Tibial nerve (tissue), 4 donors: ENCODE measurements around the gene HSPG2. TPM values are rescaled to one million over a fixed set of nuclear protein-coding genes. Genes with fewer than 3 reads are reported as not detected.

ENCODE experiments used
- DNase-seq, 2 donors: peaks; one replicate each; pipeline ENCODE4 v3.0.0-alpha.2; 2019; ENCODE audit warnings: low spot score in 2 of 2
- H3K27ac ChIP-seq, 4 donors: fragments of 200-600 bp; sonication (generic) in 3 of 4; one replicate each; pipeline ENCODE4 v1.5.1; 2017 to 2019; ENCODE audit warnings: mild to moderate bottlenecking in 1 of 4
- H3K27me3 ChIP-seq, 2 donors: fragments of 200-600 bp; sonication (generic) in 1 of 2; one replicate each; pipeline versions ENCODE4 v1.5.1 to v1.6.0; 2017 to 2019
- H3K36me3 ChIP-seq, 3 donors: fragments of 200-600 bp; sonication (generic); one replicate each; pipeline ENCODE4 v1.5.1; 2018 to 2019
- H3K4me1 ChIP-seq, 4 donors: fragments of 200-600 bp; sonication (generic) in 3 of 4; one replicate each; pipeline ENCODE4 v1.5.1; 2017 to 2019
- H3K4me3 ChIP-seq, 4 donors: fragments of 200-600 bp; sonication (generic) in 3 of 4; one replicate each; pipeline ENCODE4 v1.5.1; 2017 to 2019; ENCODE audit warnings: mild to moderate bottlenecking in 1 of 4, moderate library complexity in 1 of 4
- H3K9me3 ChIP-seq, 4 donors: fragments of 200-600 bp; sonication (generic) in 3 of 4; one replicate each; pipeline ENCODE4 v1.5.1; 2017 to 2019
- EP300 ChIP-seq, 2 donors: sonication (generic); formaldehyde crosslinking; IDR thresholded peaks; one replicate each; pipeline ENCODE4 v1.6.1; 2017; ENCODE audit warnings: antibody characterized with exemption in 2 of 2, mild to moderate bottlenecking in 1 of 2
- POLR2A ChIP-seq, 2 donors: fragments of 450-650 bp; IDR thresholded peaks; one replicate each; pipeline ENCODE4 v1.6.1; 2017; ENCODE audit warnings: antibody characterized with exemption in 2 of 2, mild to moderate bottlenecking in 2 of 2, moderate library complexity in 2 of 2
- WGBS, 2 donors: methylation state at CpG; one replicate each; pipeline ENCODE4 v1.1.5; 2018; 5-methylcytosine and 5-hydroxymethylcytosine counted together
- total RNA-seq, 4 donors: library from RNA; depleted of rRNA; stranded (reverse); fragments of >200 nt; gene quantifications; one replicate each; pipeline ENCODE4 v1.1.0, GENCODE V29; 2016
- TF ChIP-seq, protein P1 (sequence below), 5 experiments: fragments of 200-600 bp in 3 of 5; fragments of 450-650 bp in 2 of 5; sonication (generic) in 3 of 5; IDR thresholded peaks; one replicate each; pipeline ENCODE4 v1.5.1; 2016 to 2019; ENCODE audit warnings: antibody characterized with exemption in 5 of 5, mild to moderate bottlenecking in 3 of 5, moderate library complexity in 2 of 5

HSPG2 gene
- total RNA-seq, 4 donors from 2014 or later: 292 to 486 (median 404) TPM

DNA sequence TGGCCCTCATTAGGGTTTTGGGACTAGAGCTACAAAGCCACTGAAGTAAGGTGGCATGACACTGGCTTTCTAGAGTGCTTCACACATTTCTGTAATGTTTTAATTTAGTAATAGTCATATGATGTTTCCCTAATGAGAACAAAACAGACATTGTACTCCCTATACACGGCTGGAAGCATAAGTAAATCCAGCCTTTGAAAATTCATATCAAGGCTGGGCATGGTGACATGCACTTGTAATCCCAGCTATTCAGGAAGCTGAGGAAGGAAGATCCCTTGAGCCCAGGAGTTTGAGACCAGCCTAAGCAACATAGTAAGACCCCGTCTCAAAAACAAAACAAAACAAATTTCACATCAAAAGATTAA lies 161.6 kb downstream of the HSPG2 start:
- Histone ChIP-seq H3K36me3 (no peaks in the 10 kb centered on the region), H3K27me3 (no peaks in the 10 kb centered on the region), H3K9me3 (no peaks in the 10 kb centered on the region), H3K4me1 (peaks cover 0 to 41% (median 11%) of the 10 kb centered on the region in 4 donors), H3K4me3 (no peak overlapping the region), H3K27ac (peak overlapping the region in 2 of 4 donors; percentile 52 to 55)
- 22 to 29% methylated on average over 2 of the region's 2 CpGs for WGBS, 2 donors
- TF ChIP-seq POLR2A (IDR thresholded peaks at IDR 0.05) (no peak), EP300 (IDR thresholded peaks at IDR 0.05) (no peak)
- TF ChIP-seq, protein P1, sequence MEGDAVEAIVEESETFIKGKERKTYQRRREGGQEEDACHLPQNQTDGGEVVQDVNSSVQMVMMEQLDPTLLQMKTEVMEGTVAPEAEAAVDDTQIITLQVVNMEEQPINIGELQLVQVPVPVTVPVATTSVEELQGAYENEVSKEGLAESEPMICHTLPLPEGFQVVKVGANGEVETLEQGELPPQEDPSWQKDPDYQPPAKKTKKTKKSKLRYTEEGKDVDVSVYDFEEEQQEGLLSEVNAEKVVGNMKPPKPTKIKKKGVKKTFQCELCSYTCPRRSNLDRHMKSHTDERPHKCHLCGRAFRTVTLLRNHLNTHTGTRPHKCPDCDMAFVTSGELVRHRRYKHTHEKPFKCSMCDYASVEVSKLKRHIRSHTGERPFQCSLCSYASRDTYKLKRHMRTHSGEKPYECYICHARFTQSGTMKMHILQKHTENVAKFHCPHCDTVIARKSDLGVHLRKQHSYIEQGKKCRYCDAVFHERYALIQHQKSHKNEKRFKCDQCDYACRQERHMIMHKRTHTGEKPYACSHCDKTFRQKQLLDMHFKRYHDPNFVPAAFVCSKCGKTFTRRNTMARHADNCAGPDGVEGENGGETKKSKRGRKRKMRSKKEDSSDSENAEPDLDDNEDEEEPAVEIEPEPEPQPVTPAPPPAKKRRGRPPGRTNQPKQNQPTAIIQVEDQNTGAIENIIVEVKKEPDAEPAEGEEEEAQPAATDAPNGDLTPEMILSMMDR (IDR thresholded peaks at IDR 0.05): no peak
- DNase-seq: no peak

DNA sequence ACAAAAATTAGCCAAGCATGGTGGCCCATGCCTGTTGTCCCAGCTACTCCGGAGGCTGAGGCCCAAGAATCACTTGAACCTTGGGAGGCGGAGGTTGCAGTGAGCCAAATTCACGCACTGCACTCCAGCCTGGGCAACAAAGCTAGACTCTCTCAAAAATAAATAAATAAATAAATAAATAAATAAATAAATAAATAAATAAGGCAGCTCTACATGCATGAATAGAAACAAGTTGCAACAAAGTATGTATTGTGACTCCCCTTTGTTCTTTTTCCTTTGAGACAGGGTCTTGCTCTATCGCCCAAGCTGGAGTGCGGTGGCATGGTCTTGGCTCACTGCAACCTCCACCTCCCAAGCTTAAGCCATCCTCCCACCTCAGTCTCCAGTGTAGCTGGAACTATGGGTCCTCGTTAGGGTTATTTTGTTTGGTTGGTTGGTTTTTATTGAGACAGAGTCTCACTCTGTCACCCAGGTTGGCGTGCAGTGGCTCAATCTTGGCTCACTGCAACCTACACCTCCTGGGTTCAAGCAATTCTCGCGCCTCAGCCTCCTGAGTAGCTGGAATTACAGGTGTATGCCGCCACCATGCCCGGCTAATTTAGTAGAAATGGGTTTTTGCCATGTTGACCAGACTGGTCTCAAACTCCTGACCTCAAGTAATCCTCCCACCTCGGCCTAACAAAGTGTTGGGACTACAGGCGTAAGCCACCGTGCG lies 162.1 kb downstream of the HSPG2 start:
- H3K4me1 ChIP-seq: peaks cover 0 to 36% (median 10%) of the 10 kb centered on the region in 4 donors
- WGBS, 2 donors: 70 to 82% methylated on average over 15 of the region's 15 CpGs
- no peak for TF ChIP-seq POLR2A (IDR thresholded peaks at IDR 0.05)
- TF ChIP-seq EP300 (IDR thresholded peaks at IDR 0.05): no peak
- TF ChIP-seq, protein P1 (IDR thresholded peaks at IDR 0.05): no peak
- DNase-seq: no peak
- H3K27me3 ChIP-seq: no peaks in the 10 kb centered on the region
- H3K9me3 ChIP-seq: no peaks in the 10 kb centered on the region
- H3K36me3 ChIP-seq: no peaks in the 10 kb centered on the region
- H3K4me3 ChIP-seq: no peak overlapping the region
- peak overlapping the region in 2 of 4 donors; percentile 52 to 55 for H3K27ac ChIP-seq

DNA sequence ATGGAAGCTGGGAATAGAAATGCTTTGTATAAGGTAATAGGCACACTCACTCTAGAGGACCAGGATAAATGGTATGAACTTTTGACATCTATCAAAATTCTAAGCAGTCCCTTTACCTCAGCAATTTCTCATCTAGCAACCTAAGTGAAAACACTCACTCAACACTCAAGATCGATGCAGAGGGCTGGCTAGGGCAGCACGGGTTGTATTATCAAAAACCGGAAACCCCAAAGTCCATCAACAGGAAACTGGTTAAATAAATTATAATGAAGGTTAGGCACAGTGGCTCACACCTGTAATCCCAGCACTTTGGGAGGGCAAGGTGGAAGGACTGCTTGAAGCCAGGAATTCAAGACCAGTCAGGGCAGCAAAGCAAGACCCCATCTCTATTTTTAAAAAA lies 163.5 kb downstream of the HSPG2 start:
- no peaks in the 10 kb centered on the region for H3K9me3 ChIP-seq
- peaks cover 0 to 31% (median 11%) of the 10 kb centered on the region in 4 donors for H3K4me1 ChIP-seq
- H3K4me3 ChIP-seq: no peak overlapping the region
- no peak overlapping the region for H3K27ac ChIP-seq
- TF ChIP-seq, protein P1 (IDR thresholded peaks at IDR 0.05): no peak
- TF ChIP-seq EP300 (IDR thresholded peaks at IDR 0.05) (no peak), POLR2A (IDR thresholded peaks at IDR 0.05) (no peak)
- no peaks in the 10 kb centered on the region for H3K36me3 ChIP-seq
- DNase-seq: no peak
- 61 to 75% methylated on average over 3 of the region's 3 CpGs for WGBS, 2 donors
- H3K27me3 ChIP-seq: no peaks in the 10 kb centered on the region

Other genes with a start within 250 kb of the HSPG2 start
- 10 to 100 TPM; 51.1 to 65.9 (median 58.7) TPM for gene USP48, start 154.2 kb downstream of the HSPG2 start, total RNA-seq
- under 1 TPM in 1 of 4 donors, not detected in 3; 0.60 TPM for gene LDLRAD2, start 125.0 kb downstream of the HSPG2 start, total RNA-seq
- gene CELA3B, start 39.7 kb upstream of the HSPG2 start, total RNA-seq: 10 to 100 TPM in 1 of 4 donors, 1 to 10 TPM in 2, under 1 TPM in 1; 0.66 to 47.7 (median 2.2) TPM
- gene CELA3A, start 64.3 kb upstream of the HSPG2 start, total RNA-seq: 10 to 100 TPM in 1 of 4 donors, 1 to 10 TPM in 3; 4.0 to 60.6 (median 6.0) TPM
- gene CDC42, start 115.4 kb upstream of the HSPG2 start, total RNA-seq: 100 to 1,000 TPM; 120 to 187 (median 171) TPM
- gene WNT4, start 205.8 kb upstream of the HSPG2 start, total RNA-seq: under 1 TPM in 3 of 4 donors, not detected in 1; under 0.01 to 0.63 (median 0.20) TPM